ENCODE measurements around the gene ATP6V0B. TPM values are rescaled to one million over a fixed set of nuclear protein-coding genes. Genes with fewer than 3 reads are reported as not detected.
A peak's percentile ranks its signal among the peaks of the same experiment; 100 is the strongest.

The ATP6V0B gene
- total RNA-seq, 2 donors from 2014 or later, result 73.5 to 103 TPM

DNA sequence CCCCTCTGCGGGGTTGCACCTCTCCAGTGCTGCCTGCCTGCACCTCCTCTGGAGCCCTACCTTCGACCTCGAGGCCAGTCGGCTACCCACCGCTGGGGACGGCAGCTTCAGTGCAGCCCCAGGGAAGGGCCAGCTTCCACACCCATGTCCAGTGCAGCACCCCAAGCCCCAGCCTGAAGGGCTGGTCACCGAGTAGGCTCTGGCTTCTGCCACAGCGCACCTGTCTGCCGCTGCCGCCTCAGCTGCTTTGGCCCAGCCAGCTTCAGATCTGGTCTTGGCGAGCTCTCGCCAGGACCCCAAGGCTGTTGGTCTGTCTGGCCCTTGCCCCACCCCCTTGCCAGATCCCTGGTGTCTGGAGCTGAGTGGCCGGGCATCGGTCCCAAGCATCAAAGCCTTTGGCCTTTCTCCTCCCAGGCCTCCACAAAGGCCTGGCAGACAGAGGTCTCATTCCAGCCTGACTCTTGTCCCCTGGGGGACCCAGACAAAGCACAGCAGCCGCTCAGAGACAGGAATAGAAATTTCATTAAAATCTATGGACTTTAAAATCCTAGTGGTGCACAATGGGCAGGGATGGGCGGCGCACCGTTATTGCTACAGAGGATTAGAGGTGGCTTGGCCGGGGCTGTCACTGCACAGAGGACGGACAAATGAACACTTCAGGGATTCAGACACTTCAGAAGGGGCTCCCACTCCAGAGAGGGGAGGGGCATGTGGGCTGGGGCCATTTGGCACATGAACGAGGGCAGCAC is 21.4 kb downstream of the ATP6V0B start:
- H3K27ac ChIP-seq, result no peak overlapping the region
- intact Hi-C loops (cut with DNase I), result no loop called here
- WGBS, 2 donors, result 86 to 93% methylated on average over 7 to 21 of the region's 21 CpGs
- no peaks in the 10 kb centered on the region for H3K9me3 ChIP-seq
- H3K27me3 ChIP-seq, result no peaks in the 10 kb centered on the region
- DNase-seq (no peak), ATAC-seq (no peak)
- H3K4me1 ChIP-seq, result peaks cover 9% of the 10 kb centered on the region
- H3K36me3 ChIP-seq (replicated peaks in 1 of 2; ENCODE audit: insufficient read depth in 1 of 2, low read depth in 2 of 2), result no peaks in the 10 kb centered on the region
- H3K4me3 ChIP-seq, result no peak overlapping the region
- TF ChIP-seq POLR2A (IDR thresholded peaks at IDR 0.05) (no peak), CTCF (IDR thresholded peaks at IDR 0.05) (no peak)

GRCh38 chr1:43996733-43997115 is 22.0 kb downstream of the ATP6V0B start:
- Histone ChIP-seq H3K27ac (peak overlapping the region in 2 of 4 donors; percentile 13 to 16), H3K27me3 (no peaks in the 10 kb centered on the region), H3K4me1 (peaks cover 8% of the 10 kb centered on the region), H3K4me3 (no peak overlapping the region), H3K36me3 (replicated peaks in 1 of 2; ENCODE audit: insufficient read depth in 1 of 2, low read depth in 2 of 2) (no peaks in the 10 kb centered on the region), H3K9me3 (no peaks in the 10 kb centered on the region)
- intact Hi-C loops (cut with DNase I), result no loop called here
- DNase-seq (no peak), ATAC-seq (no peak)
- no peak for TF ChIP-seq CTCF (IDR thresholded peaks at IDR 0.05)
- TF ChIP-seq POLR2A (IDR thresholded peaks at IDR 0.05), result no peak
- WGBS, 2 donors, result 71 to 93% methylated on average over 6 of the region's 6 CpGs

DNA sequence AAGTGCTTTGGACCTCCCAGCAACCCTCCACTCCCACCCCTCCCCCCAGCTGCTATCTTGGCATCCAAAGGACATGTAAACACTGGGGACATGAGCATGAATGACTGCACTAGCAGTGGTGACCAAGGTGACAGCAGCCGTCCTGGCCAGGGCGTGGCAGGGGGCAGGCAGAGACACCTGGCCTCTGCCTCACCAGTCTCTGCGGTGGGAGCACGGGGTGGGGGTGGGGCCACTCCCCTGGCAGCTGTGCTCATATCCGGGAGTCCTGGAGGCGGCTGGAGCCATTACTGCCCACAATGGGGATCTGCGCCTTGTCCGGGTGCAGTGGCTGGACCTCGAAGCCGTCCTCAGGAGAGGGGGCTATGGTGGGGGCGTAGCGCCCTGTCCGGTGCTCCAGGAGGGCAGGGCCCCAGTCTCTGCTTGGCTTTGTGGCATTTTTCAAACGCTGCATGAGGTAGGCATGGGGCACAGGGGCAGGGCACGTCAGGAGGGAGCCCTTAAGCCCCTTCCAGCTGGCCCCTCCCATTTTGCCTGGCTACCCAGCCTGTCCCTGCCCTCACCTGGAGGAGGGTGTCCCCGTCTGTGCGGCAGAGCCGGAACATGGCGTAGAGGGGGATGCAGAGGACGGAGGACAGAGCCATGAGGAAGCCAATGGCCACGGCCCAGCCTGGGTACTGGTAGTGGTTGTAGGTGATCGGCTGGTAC is 22.7 kb downstream of the ATP6V0B start:
- DNase-seq (peak in 3 of 4 donors; percentile 31 to 45 (median 35)), ATAC-seq (peak; percentile 12)
- H3K9me3 ChIP-seq, result no peaks in the 10 kb centered on the region
- no peaks in the 10 kb centered on the region for H3K27me3 ChIP-seq
- WGBS, 2 donors, result 80 to 82% methylated on average over 11 to 13 of the region's 22 CpGs
- TF ChIP-seq POLR2A (IDR thresholded peaks at IDR 0.05) (no peak), CTCF (IDR thresholded peaks at IDR 0.05) (no peak)
- H3K4me1 ChIP-seq, result peaks cover 3% of the 10 kb centered on the region
- H3K4me3 ChIP-seq, result no peak overlapping the region
- peak overlapping the region in 2 of 4 donors; percentile 13 to 16 for H3K27ac ChIP-seq
- intact Hi-C loops (cut with DNase I), result no loop called here
- H3K36me3 ChIP-seq (replicated peaks in 1 of 2; ENCODE audit: insufficient read depth in 1 of 2, low read depth in 2 of 2), result no peaks in the 10 kb centered on the region

GRCh38 chr1:43998000-43998378 is 23.2 kb downstream of the ATP6V0B start:
- DNase-seq, result no peak
- 80 to 85% methylated on average over 11 of the region's 11 CpGs for WGBS, 2 donors
- no peaks in the 10 kb centered on the region for H3K36me3 ChIP-seq (replicated peaks in 1 of 2; ENCODE audit: insufficient read depth in 1 of 2, low read depth in 2 of 2)
- intact Hi-C loops (cut with DNase I), result no loop called here
- ATAC-seq, result no peak
- no peak overlapping the region for H3K4me3 ChIP-seq
- H3K9me3 ChIP-seq, result no peaks in the 10 kb centered on the region
- no peaks in the 10 kb centered on the region for H3K27me3 ChIP-seq
- H3K4me1 ChIP-seq, result no peaks in the 10 kb centered on the region
- TF ChIP-seq POLR2A (IDR thresholded peaks at IDR 0.05) (no peak), CTCF (IDR thresholded peaks at IDR 0.05) (no peak)
- no peak overlapping the region for H3K27ac ChIP-seq

All from body of pancreas (tissue), 4 donors.